ENCODE measurements around the gene MT1X.

GRCh38 chr16:56645838-56646237 is 36.4 kb upstream of the MT1X start:
- TF ChIP-seq CTCF (conservative IDR thresholded peaks at IDR 0.05; ENCODE audit: low read depth, low read length) (no peak), EZH2 (IDR thresholded peaks at IDR 0.05; ENCODE audit: borderline replicate concordance, low read depth, low read length, poor library complexity, severe bottlenecking) (no peak)
